SK-N-SH (cell line): ENCODE data around the gene LRRC27.

Experiments used
- EZH2phosphoT487 ChIP-seq: fragments of 200-600 bp; sonication (generic); IDR thresholded peaks from 2 replicates; pipeline ENCODE4 v1.6.1; 2017; ENCODE audit warnings: low read depth, mixed run types, mild to moderate bottlenecking, antibody characterized with exemption, moderate library complexity, borderline replicate concordance
- FOXM1 ChIP-seq: IDR thresholded peaks from 2 replicates; pipeline ENCODE4 v1.4.0; 2012; ENCODE audit warnings: low read depth, mild to moderate bottlenecking
- JUND ChIP-seq: IDR thresholded peaks from 2 replicates; pipeline ENCODE4 v1.4.0; 2012
- NFIC ChIP-seq: IDR thresholded peaks from 2 replicates; pipeline ENCODE4 v1.4.0; 2012; ENCODE audit warnings: borderline replicate concordance
- NRF1 ChIP-seq: IDR thresholded peaks from 2 replicates; pipeline ENCODE4 v1.6.1; 2012; ENCODE audit warnings: low read depth, mild to moderate bottlenecking, low read length
- RAD21 ChIP-seq: IDR thresholded peaks from 2 replicates; pipeline ENCODE4 v1.6.1; 2012; ENCODE audit warnings: mild to moderate bottlenecking, low read length
- SIN3A ChIP-seq: IDR thresholded peaks from 2 replicates; pipeline ENCODE4 v1.6.1; 2012; ENCODE audit warnings: low read depth, mild to moderate bottlenecking, low read length, moderate library complexity, borderline replicate concordance
- SMC3 ChIP-seq: IDR thresholded peaks from 2 replicates; pipeline ENCODE4 v1.6.1; 2012; ENCODE audit warnings: low read depth, low read length, improper control_type of control experiment
- TAF1 ChIP-seq: IDR thresholded peaks from 2 replicates; pipeline ENCODE4 v1.6.1; 2012; ENCODE audit warnings: low read depth, mild to moderate bottlenecking, low read length, moderate library complexity, borderline replicate concordance
- YY1 ChIP-seq: IDR thresholded peaks from 2 replicates; pipeline ENCODE4 v1.4.0; 2012; ENCODE audit warnings: low read depth, mild to moderate bottlenecking
- TF ChIP-seq, protein P1 (sequence below): fragments of 200-600 bp; sonication (generic); IDR thresholded peaks from 2 replicates; pipeline ENCODE4 v1.6.1; 2017; ENCODE audit warnings: antibody characterized with exemption, mild to moderate bottlenecking, moderate library complexity
- TF ChIP-seq, protein P2 (sequence below): IDR thresholded peaks from 2 replicates; pipeline ENCODE4 v1.4.0; 2012; ENCODE audit warnings: low read depth

GRCh38 chr10:132407243-132407746 is 75.3 kb downstream of the LRRC27 start:
- TF ChIP-seq SIN3A (no peak), NRF1 (no peak), FOXM1 (no peak), YY1 (no peak), RAD21 (no peak), EZH2phosphoT487 (no peak), TAF1 (no peak), SMC3 (no peak), NFIC (no peak), JUND (no peak)
- TF ChIP-seq, protein P1, sequence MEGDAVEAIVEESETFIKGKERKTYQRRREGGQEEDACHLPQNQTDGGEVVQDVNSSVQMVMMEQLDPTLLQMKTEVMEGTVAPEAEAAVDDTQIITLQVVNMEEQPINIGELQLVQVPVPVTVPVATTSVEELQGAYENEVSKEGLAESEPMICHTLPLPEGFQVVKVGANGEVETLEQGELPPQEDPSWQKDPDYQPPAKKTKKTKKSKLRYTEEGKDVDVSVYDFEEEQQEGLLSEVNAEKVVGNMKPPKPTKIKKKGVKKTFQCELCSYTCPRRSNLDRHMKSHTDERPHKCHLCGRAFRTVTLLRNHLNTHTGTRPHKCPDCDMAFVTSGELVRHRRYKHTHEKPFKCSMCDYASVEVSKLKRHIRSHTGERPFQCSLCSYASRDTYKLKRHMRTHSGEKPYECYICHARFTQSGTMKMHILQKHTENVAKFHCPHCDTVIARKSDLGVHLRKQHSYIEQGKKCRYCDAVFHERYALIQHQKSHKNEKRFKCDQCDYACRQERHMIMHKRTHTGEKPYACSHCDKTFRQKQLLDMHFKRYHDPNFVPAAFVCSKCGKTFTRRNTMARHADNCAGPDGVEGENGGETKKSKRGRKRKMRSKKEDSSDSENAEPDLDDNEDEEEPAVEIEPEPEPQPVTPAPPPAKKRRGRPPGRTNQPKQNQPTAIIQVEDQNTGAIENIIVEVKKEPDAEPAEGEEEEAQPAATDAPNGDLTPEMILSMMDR: no peak
- TF ChIP-seq, protein P2, sequence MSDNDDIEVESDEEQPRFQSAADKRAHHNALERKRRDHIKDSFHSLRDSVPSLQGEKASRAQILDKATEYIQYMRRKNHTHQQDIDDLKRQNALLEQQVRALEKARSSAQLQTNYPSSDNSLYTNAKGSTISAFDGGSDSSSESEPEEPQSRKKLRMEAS: no peak
